GM19025 (cell line): ENCODE data around the gene CORO7.

Experiments
- ATAC-seq: cut with Tn5 transposase; IDR thresholded peaks from one replicate; pipeline ENCODE4 v1.9.1; 2021; ENCODE audit warnings: mild to moderate bottlenecking, low read depth, moderate library complexity; ENCODE audit not compliant: unreplicated experiment

CORO7 gene

DNA sequence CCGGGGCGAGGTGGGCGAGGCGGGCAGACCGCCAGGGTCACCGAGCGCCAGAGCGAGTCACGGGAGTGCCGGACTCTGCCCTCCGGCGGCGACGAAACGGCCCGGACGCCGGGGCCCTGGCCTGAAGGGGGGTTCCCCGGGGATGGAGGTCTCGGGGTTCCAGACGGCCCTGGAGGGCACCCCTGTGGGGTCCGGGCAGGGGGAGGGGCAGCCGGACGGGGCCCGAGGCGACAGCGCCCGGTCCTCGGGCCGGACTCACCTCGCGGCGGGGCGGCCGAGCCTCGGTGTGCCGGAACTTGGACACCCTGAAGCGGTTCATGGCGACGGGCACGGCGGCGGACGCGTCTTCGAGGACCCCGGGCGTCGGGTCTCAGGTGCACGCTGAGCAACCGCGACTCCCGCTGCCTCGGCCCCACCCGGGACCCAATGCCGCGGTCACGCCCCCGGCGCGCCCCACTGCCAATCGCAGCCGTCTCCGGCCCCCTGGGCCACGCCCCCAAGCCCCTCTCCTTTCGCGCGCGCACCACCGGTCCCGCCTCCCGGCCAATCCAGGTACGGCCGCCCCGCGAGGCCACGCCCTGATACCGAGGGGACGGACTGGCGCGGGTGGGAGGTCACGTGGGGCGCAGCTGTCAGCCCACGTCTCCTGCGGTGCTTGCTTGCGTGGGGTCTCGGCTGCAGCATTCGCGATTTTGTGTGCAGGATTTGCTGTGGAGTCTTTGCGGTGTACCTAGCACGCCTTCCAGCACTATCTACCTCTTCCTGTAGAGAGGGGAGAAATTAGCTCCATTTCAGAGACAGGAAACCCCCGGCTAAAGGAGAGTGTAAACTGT is at the start of gene CORO7:
TSS of gene CORO7 (minus strand) at position 397 of the 833 bp plus-strand sequence. CDS start at position 319, 78 bp downstream.
- ATAC-seq, result peak; percentile 62

DNA sequence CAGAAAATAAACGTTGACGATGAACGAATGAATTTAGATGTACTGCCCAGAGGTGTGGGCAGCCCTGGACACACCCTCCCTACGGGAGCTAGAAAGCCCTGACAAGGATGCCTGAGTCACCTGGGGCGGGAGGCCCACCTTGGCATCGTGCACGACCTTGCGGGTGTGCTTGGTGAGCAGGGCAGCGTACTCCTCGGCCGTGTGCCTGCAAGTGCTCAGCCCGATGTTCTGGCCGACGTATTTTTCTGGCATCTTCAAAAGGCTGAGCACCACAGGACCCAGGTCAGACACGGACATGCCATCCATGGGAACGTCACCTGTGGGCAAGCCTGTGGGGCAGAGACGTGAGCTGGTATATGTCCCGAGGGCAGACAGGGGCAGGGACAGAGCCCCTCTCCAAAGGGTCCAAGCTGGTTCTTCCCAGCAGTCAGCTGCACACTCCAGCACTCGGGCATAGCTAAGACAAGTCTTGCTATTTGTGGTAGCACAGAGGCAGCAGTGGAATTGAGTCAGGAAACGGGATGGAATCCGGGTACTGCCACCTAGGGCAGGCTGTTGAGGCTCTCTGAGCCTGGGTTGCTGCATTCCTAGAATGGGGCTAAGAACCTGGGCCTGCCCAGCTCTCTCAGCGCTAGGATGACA is 47.2 kb upstream of the CORO7 start:
- no peak for ATAC-seq

GRCh38 chr16:4461250-4462085 is 45.1 kb upstream of the CORO7 start:
- ATAC-seq, result no peak

GRCh38 chr16:4460936-4461249 is 44.5 kb upstream of the CORO7 start:
- no peak for ATAC-seq

GRCh38 chr16:4455951-4456350 is 39.6 kb upstream of the CORO7 start:
- ATAC-seq, result no peak

DNA sequence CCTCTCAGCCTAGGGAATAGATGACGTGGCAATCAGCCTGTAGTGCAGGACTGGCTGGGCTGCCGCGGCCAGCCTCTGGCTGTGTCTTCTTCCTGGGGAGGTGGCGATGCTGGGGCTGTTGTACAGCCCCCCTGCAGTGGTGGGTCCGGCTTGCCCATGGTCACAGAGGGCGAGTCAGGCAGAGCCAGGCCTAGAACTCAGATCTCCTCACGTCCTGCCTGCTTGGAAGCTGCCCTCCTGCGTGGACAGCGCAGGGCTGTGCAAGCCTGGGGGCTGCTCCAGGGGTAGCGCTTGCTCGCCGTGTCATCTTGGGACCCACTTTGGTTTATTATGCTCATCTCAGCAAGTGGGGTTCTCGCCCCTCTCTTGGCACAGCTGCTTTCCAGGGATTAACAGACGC is 38.7 kb upstream of the CORO7 start:
- ATAC-seq, result no peak

DNA sequence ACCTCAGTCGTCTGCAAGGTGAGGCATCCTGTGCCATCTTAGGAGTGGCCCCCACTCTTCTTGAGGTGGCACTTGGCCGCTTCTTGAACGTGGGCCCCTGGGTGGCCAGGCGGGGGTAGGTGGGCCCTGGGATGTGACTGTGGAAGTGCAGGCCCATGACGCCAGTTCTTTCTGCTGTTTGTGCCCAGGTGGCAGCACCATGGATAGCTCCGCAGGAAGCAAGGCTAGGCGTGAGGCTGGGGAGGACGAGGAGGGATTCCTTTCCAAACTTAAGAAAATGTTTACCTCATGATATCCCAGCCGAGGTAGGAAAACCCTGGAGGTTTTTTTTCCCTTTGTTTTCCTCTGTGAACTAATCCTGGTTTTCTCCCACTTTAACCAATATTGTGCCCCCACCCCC is 38.2 kb upstream of the CORO7 start:
- no peak for ATAC-seq

DNA sequence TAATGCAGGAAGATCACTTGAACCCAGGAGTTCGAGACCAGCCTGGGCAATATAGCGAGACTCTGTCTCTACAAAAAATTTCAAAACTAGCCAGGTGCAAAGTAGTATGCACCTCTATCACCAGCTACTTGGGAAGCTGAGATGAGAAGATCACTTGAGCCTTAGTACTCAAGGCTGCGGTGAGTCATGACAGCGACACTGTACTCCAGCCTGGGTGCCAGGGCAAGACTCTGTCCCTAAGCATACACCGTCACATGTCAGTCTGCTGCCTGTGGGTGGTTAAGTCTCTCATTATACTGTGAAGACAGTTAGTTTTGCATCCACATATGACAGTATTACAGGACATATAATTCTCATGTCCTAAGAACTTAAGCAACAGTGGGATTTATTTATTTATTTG is 36.3 kb upstream of the CORO7 start:
- no peak for ATAC-seq

DNA sequence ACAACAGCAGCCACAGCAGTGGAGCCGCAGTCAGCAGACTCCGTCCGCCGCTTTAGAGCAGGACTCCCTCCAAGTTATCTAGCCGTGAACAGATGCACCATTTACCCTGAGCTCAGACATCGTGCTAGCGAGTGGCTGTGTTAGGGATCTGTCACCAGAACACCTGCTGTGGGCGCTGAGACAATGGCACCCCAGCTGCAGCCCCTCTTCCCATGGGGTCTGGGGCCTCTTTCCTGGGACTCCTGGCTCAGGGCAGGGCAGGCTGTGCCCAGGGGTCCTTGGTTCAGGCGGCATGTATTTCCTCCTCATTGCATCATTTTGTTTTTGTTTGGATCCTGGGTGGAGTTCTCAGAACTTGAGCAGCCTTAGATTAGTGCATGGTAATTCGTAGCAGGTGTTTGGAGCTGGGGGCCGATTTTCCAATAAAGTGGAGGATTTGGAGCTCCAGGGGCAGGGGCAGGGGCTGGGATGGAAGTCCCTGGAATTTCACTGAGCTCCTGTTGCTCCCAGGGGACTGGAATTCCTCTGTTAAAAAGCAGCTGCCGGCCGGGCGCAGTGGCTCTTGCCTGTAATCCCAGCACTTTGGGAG is 34.6 kb upstream of the CORO7 start:
- no peak for ATAC-seq

DNA sequence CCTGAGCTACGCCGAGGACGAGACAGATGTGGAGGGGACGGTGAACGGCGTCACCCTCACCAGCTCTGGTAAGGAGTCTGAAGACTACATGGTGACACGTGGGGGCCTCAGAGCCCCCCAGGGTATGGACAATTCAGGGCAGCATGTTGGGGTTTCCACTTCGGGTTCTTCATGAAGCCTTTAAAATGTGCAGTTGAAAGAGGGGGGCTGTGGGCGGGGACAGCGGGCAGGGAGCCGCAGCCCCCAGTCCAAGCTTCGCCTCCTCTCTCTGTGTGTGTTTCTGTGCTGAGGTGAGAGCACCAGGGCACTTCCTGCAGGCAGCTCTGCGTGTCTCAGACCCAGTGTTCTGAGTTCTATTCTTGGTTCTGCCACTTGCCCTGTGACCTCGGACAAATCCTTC is 34.0 kb upstream of the CORO7 start:
- ATAC-seq, result no peak

DNA sequence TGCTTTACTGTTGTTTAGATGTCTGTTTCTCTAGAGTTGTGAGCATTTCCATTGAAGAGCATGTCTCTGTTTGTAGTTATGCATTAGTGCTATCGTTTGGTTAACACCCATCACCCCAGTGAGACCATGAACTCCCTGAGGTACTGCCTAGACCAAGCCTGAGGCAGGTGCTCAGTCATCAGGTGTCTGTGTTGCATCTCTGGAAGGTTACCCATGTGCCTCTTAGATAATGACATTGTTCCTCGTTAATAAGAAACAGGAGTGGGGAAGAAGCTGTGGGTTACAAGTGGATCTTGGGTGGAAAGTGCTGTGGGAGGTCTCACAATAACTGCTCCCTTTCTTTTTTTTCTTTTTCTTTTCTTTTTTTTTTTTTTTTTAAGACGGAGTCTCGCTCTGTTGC is 27.6 kb upstream of the CORO7 start:
- ATAC-seq, result no peak

DNA sequence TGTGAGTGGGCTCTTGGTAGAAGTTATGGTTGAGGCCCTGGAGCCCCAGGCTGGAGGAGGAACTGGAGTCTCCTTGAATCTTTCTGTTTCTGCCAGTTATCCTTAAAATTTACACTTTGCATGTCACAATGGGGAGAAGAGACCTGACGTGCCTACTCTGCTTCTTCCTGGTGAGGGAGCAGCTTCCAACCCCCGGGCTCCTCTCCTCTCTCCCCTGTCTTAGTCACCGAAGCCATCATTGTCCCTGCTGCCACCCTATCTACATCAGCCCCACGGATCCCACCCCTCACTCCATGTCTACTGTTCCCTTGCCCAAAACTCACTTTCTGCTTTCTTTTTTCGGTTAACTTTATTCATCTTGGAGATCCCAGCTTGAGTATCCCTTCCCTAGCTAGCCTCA is 26.9 kb upstream of the CORO7 start:
- ATAC-seq, result no peak

GRCh38 chr16:4442371-4442770 is 26.0 kb upstream of the CORO7 start:
- no peak for ATAC-seq

DNA sequence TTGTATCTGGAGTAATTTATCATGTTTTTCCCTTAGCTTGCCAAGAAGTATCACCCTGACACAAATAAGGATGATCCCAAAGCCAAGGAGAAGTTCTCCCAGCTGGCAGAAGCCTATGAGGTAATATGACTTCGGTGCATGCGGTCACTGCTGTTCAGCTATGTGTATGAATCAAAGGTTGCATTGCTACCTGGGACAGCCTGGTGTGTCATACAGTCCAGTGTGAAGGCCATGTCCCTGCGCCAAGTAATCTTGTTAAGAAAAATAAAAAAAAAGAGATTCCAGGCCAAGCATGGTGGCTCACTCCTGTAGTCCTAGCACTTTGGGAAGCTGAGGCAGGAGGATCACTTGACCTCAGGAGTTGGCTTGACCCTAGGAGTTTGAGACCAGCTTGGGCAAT is 21.0 kb upstream of the CORO7 start:
- ATAC-seq, result no peak

DNA sequence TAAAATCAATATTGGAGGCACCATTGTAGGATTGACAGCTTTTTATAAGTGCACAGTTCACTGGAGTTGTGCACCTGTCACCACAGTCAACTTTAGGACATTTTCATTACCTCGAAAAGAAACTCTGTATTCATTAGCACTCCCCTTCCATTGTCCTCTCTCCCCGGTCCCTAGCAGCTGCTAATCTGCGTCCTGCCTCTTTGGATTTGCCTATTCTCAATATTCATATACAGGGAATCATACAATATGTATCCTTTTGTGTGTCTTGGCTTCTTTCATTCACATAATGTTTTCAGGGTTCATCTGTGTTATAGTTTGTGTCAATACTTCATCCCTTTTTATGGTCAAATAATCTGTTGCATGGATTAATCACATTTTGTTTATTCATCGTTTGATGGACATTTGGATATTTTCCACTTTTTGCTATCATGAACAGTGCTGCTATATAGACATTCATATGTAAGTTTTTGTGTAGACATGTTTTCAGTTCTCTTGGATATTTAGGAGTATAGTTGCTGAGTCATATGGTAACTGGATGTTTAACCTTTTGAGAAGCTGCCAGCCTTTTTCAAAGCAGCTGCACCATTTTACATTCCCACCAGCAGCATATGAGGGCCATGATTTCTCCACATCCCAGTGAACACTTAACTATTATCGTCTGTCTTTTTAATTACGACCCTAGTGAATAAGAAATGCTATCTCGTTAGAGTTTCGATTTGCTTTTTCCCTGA is 19.1 kb upstream of the CORO7 start:
- no peak for ATAC-seq

- ATAC-seq, result no peak
Observed at GRCh38 chr16:4433914-4434787, 17.8 kb upstream of the CORO7 start.

GRCh38 chr16:4433228-4433627 is 16.8 kb upstream of the CORO7 start:
- no peak for ATAC-seq

DNA sequence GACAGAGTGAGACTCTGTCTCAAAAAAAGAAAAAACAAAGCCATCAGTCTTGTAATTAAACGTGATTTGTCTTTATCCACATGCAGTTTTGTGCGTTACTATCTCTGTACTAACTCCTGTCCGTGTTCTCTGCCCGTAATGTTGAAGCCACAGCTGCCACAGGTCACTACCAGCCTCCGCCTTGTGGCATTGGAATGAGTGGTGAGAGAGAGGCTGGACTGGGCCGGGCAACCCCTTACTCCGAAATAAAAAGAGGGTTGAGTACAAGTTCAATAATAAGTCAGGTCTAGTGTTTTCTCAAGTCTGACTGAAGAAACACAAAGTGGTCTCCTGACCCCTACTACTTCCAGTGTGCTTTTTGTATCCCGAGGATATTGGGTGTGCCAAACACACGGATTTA is 14.6 kb upstream of the CORO7 start:
- no peak for ATAC-seq

GRCh38 chr16:4428500-4428899 is 12.1 kb upstream of the CORO7 start:
- no peak for ATAC-seq
